Hematopoietic multipotent progenitor cell treated with erythropoietin and hydrocortisone succinate and interleukin-3 and kit ligand, for 8 days (in vitro differentiated cells): ENCODE data around the gene ADARB1.

Experiments
- DNase-seq: peaks from one replicate; pipeline ENCODE4 v3.0.0-alpha.2; 2015

Gene ADARB1

GRCh38 chr21:45100866-45101265 lies 26.5 kb downstream of the ADARB1 start:
- DNase-seq: no peak

- peak; percentile 60 for DNase-seq
Observed at GRCh38 chr21:45102391-45102932, 28.1 kb downstream of the ADARB1 start.

GRCh38 chr21:45103971-45104520 lies 29.7 kb downstream of the ADARB1 start:
- peak; percentile 42 for DNase-seq

GRCh38 chr21:45104560-45104959 lies 30.2 kb downstream of the ADARB1 start:
- no peak for DNase-seq

GRCh38 chr21:45105906-45106485 lies 31.6 kb downstream of the ADARB1 start:
- DNase-seq: no peak

- no peak for DNase-seq
Observed at GRCh38 chr21:45108034-45108790, 33.8 kb downstream of the ADARB1 start.

GRCh38 chr21:45108808-45109781 lies 34.7 kb downstream of the ADARB1 start:
- no peak for DNase-seq

- DNase-seq: peak; percentile 26
Observed at GRCh38 chr21:45109831-45110492, 35.6 kb downstream of the ADARB1 start.

- no peak for DNase-seq
Observed at GRCh38 chr21:45110873-45111624, 36.7 kb downstream of the ADARB1 start.

GRCh38 chr21:45111703-45112102 lies 37.3 kb downstream of the ADARB1 start:
- DNase-seq: no peak

GRCh38 chr21:45112371-45112770 lies 38.0 kb downstream of the ADARB1 start:
- no peak for DNase-seq

- no peak for DNase-seq
Observed at GRCh38 chr21:45113543-45113942, 39.2 kb downstream of the ADARB1 start.

- peak; percentile 54 for DNase-seq
Observed at GRCh38 chr21:45114072-45114471, 39.7 kb downstream of the ADARB1 start.

- DNase-seq: no peak
Observed at GRCh38 chr21:45114475-45114874, 40.1 kb downstream of the ADARB1 start.

- no peak for DNase-seq
Observed at GRCh38 chr21:45115141-45115540, 40.8 kb downstream of the ADARB1 start.

GRCh38 chr21:45116066-45116465 lies 41.7 kb downstream of the ADARB1 start:
- no peak for DNase-seq

- DNase-seq: no peak
Observed at GRCh38 chr21:45117314-45117713, 42.9 kb downstream of the ADARB1 start.

- no peak for DNase-seq
Observed at GRCh38 chr21:45118099-45118498, 43.7 kb downstream of the ADARB1 start.

GRCh38 chr21:45119812-45120211 lies 45.4 kb downstream of the ADARB1 start:
- no peak for DNase-seq

GRCh38 chr21:45120975-45121374 lies 46.6 kb downstream of the ADARB1 start:
- no peak for DNase-seq

GRCh38 chr21:45122030-45122429 lies 47.6 kb downstream of the ADARB1 start:
- no peak for DNase-seq
